Germinal center (tissue), 1 donor: Measurements from ENCODE around the gene SPRTN.
"Not testable (repeated sequence)": the region's sequence is repeated elsewhere in the genome, so short reads cannot be mapped to it uniquely, and the experiment has no call there.

Experiments
- DNase-seq: peaks from one replicate; pipeline ENCODE4 v3.0.0; 2012; ENCODE audit warnings: mixed read lengths, low spot score

Gene SPRTN

GRCh38 chr1:231335663-231336602 is 2.2 kb upstream of the SPRTN start:
- no peak for DNase-seq

GRCh38 chr1:231337043-231337471 is 1.0 kb upstream of the SPRTN start:
- peak; percentile 47 for DNase-seq

- peak; percentile 98 for DNase-seq
Observed at GRCh38 chr1:231337472-231338269, 422 bp upstream of the SPRTN start, which contains the start of gene EXOC8. TSS of gene EXOC8 (minus strand) at chr1:231337852. CDS start at chr1:231337745, 107 bp downstream.

GRCh38 chr1:231340328-231341013 is 2.4 kb downstream of the SPRTN start:
- DNase-seq = no peak

- DNase-seq = no peak
Observed at GRCh38 chr1:231347961-231348360, 9.9 kb downstream of the SPRTN start.

GRCh38 chr1:231348442-231348841 is 10.3 kb downstream of the SPRTN start:
- DNase-seq = no peak

- not testable (repeated sequence) for DNase-seq
Observed at GRCh38 chr1:231348856-231349255, 10.8 kb downstream of the SPRTN start.

- no peak for DNase-seq
Observed at GRCh38 chr1:231351816-231352215, 13.7 kb downstream of the SPRTN start.

- no peak for DNase-seq
Observed at GRCh38 chr1:231353086-231353485, 15.0 kb downstream of the SPRTN start.

GRCh38 chr1:231354330-231355020 is 16.4 kb downstream of the SPRTN start:
- no peak for DNase-seq

GRCh38 chr1:231355171-231355570 is 17.1 kb downstream of the SPRTN start:
- DNase-seq = no peak

- no peak for DNase-seq
Observed at GRCh38 chr1:231357187-231357772, 19.2 kb downstream of the SPRTN start.

GRCh38 chr1:231357831-231358354 is 19.8 kb downstream of the SPRTN start:
- DNase-seq = peak; percentile 59

GRCh38 chr1:231359113-231359512 is 21.0 kb downstream of the SPRTN start:
- DNase-seq = no peak

GRCh38 chr1:231362325-231362724 is 24.2 kb downstream of the SPRTN start:
- no peak for DNase-seq

GRCh38 chr1:231363624-231364023 is 25.5 kb downstream of the SPRTN start:
- DNase-seq = no peak

- DNase-seq = no peak
Observed at GRCh38 chr1:231364192-231364591, 26.1 kb downstream of the SPRTN start.

- no peak for DNase-seq
Observed at GRCh38 chr1:231369282-231369681, 31.2 kb downstream of the SPRTN start.

- no peak for DNase-seq
Observed at GRCh38 chr1:231372501-231372900, 34.4 kb downstream of the SPRTN start.

GRCh38 chr1:231374394-231374793 is 36.3 kb downstream of the SPRTN start:
- no peak for DNase-seq

GRCh38 chr1:231376101-231376500 is 38.0 kb downstream of the SPRTN start:
- DNase-seq = no peak
